KBM-7 (cell line): ENCODE measurements around the gene CTLA4.
"Not testable (repeated sequence)": the region's sequence is repeated elsewhere in the genome, so short reads cannot be mapped to it uniquely, and the experiment has no call there.

Experiments
- DNase-seq: peaks from one replicate; pipeline ENCODE4 v3.0.0-alpha.2; 2015
- in situ Hi-C: fragments of 300-500 bp; cut with MboI; formaldehyde crosslinking; loops from 2 replicates; pipeline ENCODE4 v1.14.3; 2020; ENCODE audit warnings: low sequenced_read_pairs, low pct_unique_long_range_greater_than_20kb, mixed read lengths

The CTLA4 gene

DNA sequence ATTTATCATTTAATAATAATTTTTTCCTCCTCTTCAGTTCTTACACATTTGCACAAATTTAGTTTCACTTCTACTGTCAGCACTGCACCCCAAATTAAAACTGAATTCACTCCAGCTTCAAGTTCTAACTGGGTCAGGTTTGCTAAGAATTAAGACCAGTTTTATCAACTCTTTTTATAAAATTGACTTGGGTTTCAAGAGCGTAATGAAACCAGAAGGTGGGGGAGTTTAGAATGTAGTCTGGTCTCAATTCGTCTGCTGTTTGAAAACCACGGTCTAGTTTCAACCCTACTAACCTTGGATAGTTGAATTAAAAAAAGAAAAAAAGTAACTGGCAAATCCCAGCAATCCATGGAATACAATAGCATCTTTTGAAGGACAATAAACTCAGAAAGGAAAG is 14.3 kb upstream of the CTLA4 start:
- in situ Hi-C loops, result no loop called here
- DNase-seq, result no peak

DNA sequence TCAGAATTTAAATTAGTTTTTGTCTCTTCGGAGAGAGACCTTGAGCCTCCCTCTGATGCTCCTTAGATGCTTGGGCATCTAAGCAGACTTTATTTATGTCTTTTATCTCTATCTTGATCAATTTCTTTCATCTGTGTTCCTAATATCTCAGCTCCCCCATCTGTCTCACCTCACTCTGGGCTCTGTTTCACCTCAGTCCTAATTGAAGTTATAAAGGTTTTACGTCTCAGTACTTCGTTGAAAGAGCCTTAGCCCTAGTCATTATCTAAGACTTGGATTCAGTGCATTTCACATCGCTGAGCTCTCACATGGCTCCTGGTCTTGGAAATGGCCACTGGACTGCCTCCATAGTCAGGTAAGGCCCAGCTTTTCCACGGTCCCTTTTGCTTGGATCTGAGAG is 13.8 kb upstream of the CTLA4 start:
- no peak for DNase-seq
- in situ Hi-C loops, result no loop called here

DNA sequence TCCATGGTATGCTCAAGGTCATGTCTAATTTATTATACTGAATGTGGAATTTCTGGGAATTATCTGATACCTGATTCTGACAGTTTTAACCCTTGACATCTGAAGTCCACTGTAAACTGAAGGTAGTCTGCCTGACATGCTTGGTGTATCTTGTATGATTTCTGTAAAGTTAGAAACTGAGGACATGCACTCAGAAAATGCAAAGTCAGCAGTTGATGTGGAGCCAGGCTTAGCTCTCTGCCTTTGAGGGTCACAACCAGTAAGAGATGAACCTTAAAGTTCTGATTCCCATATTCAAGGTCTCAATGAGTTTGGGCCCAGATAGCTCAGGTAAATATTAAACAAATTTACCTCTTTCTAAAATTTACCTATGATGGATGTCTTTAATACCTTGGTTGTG is 12.3 kb upstream of the CTLA4 start:
- in situ Hi-C loops, result no loop called here

DNA sequence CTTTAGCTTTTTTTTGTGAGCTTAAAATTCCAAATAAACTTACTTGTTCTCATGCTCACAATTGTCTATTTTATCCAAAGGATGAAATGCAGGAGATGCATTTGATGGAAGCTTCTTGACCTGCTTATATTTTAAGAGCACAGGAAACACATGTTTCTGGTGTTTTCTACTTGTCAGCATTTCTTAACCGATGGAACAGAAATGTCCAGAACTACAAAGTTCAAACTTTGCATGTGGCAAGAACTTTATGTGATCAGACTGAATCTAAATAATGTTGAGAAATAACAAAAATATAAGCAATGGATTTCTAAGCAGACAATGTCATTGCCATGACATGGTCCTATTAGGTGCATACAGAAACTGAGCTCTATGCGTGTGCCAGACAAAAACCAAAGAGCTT is 9.9 kb upstream of the CTLA4 start:
- in situ Hi-C loops, result no loop called here
- no peak for DNase-seq

More for the DNA sequence above, 12.3 kb upstream of the CTLA4 start:
- no peak for DNase-seq

DNA sequence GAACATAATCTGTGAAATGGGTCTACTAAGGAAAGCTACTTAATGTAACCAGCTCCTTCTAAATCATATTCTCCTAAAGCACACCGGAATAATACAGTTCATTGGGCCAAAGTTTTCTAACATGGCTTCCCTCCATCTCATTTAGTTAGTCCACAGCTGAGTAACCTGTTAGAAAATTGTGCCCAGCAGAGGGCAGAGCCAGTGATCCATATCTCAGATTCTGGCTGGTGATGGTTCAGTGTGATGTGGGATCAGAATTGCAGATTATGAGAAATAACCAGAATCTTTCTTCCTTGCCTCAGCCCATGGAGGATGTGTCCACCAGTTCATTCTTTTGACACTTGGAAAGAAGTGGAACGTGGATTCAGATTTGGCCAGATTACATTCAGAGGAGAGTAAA is 9.4 kb upstream of the CTLA4 start:
- in situ Hi-C loops, result no loop called here
- DNase-seq, result no peak

DNA sequence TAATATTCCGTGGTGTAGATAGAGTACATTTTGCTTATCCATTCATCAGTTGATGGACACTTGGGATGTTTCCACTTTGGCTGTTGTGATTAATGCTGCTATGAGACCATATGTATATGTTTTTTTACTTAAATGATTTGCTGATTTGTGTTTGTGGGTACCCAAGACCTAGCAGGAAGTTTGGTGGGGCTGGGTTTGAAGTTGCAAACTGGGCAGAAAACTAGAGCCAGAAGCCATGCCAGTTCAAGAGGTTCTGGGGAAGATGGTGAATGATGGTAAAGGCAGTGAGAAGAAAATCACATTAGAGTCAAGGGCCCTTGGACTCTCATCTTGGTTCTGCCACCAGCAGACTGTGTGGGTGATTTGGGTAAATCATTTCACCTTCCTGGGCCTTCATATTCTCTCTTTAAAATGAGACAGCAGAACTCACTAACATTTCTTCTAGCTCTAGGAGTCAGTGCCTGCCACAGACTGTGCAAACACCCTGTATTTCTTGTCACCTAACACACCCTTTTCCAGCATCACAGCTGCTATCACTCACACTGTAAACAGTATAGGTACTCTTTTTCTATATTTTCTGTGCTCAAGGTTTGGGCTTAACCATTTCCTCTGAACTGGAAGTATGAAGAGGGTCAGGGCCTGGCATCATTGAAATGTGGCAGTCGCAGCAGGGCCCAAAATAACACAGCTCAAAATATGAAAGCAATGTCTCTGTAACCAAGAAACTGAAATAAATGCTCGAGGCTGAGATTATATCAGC is 8.4 kb upstream of the CTLA4 start:
- no peak for DNase-seq
- in situ Hi-C loops, result no loop called here

DNA sequence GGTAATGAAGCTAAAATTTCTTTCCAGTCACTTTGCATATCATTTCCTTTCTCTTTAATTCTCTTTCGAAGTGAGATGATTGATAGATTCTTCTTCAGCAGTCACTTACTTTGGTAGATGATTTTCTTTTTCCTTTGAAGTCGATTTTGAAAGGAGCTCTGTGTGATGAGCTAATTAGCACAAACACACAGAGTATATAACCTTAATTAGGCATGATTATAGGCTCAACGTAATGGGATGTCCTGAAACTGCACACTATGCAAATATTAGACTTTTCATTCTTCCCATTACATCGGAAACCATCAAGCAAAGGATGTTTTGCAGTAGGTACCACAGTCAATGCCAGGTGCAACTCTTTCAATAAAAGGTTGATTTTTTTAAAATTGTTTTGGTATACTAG is 6.4 kb upstream of the CTLA4 start:
- in situ Hi-C loops, result no loop called here
- no peak for DNase-seq

DNA sequence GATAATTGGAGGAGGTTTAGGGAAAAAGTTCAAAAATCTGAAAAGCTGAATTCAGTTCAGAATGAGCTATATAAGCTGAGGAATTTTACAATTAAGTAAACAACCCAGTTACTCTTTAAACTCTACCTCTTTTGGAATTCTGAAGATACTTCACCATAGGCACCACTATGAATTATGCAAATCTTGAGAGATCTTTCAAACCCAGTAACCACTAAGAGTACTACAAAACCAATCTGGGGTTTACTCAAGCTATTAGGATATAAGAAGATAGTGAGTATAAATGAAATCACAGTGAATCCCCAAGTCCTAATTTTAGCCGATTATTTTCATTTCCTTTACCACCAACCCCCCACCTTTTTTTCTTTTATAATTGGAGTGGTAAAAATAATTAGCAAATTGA is 6.0 kb upstream of the CTLA4 start:
- no peak for DNase-seq

DNA sequence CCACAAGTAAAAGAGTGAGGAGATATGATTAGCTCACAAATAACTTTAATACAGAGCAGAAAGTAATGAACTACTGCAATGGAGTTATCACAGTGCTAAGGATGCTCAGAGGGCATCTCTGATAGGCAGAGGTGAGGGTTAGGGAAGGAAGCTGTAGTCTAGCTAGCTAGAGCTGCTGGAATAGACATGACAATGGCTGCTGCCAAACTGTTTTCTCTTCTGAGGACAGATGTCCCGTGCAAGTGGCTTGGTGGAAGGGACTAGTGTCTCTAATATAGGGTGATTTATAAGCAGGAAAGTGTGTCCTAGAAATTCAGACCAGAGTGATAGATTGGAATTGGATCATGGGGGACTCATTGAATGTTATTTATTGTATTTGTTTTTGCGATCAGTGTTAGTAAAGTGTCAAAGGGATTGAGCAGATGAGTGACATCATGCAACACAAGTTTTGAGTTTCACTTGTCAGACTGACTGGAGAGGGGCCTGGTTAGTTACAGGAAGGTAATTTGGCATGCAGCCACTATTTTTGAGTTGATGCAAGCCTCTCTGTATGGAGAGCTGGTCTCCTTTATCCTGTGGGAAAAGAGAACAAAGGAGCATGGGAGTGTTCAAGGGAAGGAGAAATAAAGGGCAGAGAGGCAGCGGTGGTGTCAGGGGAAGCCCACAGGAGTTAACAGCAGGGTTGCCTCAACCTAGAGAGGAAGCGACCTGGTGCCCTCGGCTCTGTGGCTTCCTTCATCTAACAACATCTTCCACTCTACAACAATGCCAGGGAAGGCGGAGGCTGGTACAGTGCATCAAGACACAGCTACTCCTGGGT is 1.9 kb downstream of the CTLA4 start:
- in situ Hi-C loops, result no loop called here
- DNase-seq, result no peak

More for the DNA sequence above, 6.0 kb upstream of the CTLA4 start:
- in situ Hi-C loops, result no loop called here

DNA sequence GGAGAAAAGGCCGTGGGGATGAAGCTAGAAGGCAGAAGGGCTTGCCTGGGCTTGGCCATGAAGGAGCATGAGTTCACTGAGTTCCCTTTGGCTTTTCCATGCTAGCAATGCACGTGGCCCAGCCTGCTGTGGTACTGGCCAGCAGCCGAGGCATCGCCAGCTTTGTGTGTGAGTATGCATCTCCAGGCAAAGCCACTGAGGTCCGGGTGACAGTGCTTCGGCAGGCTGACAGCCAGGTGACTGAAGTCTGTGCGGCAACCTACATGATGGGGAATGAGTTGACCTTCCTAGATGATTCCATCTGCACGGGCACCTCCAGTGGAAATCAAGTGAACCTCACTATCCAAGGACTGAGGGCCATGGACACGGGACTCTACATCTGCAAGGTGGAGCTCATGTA is 2.9 kb downstream of the CTLA4 start:
- in situ Hi-C loops, result no loop called here
- no peak for DNase-seq

DNA sequence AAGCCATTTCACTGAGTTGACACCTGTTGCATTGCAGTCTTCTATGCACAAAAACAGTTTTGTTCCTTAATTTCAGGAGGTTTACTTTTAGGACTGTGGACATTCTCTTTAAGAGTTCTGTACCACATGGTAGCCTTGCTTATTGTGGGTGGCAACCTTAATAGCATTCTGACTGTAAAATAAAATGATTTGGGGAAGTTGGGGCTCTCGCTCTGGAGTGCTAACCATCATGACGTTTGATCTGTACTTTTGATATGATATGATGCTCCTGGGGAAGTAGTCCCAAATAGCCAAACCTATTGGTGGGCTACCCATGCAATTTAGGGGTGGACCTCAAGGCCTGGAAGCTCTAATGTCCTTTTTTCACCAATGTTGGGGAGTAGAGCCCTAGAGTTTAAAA is 3.4 kb downstream of the CTLA4 start:
- in situ Hi-C loops, result no loop called here

DNA sequence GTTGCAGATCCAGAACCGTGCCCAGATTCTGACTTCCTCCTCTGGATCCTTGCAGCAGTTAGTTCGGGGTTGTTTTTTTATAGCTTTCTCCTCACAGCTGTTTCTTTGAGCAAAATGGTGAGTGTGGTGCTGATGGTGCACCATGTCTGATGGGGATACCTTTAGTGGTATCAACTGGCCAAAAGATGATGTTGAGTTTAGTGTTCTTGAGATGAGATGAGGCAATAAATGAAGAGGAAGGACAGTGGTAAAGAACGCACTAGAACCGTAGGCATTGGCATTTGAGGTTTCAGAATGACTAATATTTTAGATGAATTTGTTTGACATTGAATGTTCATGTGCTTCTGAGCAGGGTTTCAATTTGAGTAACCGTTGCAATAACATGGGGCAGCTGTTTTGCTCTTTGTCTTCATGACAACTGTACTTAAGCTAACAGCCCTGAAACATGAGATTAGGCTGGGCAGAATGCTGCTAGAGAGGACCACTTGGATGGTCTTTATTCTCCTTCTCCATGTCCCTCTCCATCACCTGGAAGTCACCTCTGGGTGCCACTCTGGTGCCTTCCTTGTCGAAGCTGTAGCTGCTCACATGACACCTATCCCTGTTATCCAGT is 3.9 kb downstream of the CTLA4 start:
- no peak for DNase-seq
- in situ Hi-C loops, result no loop called here

More for the DNA sequence above, 3.4 kb downstream of the CTLA4 start:
- DNase-seq, result no peak

DNA sequence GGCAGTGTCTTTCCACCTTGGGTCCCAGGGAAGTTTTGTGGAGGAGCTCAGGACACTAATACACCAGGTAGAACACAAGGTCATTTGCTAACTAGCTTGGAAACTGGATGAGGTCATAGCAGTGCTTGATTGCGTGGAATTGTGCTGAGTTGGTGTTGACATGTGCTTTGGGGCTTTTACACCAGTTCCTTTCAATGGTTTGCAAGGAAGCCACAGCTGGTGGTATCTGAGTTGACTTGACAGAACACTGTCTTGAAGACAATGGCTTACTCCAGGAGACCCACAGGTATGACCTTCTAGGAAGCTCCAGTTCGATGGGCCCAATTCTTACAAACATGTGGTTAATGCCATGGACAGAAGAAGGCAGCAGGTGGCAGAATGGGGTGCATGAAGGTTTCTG is 5.9 kb downstream of the CTLA4 start:
- DNase-seq, result no peak
- in situ Hi-C loops, result no loop called here

DNA sequence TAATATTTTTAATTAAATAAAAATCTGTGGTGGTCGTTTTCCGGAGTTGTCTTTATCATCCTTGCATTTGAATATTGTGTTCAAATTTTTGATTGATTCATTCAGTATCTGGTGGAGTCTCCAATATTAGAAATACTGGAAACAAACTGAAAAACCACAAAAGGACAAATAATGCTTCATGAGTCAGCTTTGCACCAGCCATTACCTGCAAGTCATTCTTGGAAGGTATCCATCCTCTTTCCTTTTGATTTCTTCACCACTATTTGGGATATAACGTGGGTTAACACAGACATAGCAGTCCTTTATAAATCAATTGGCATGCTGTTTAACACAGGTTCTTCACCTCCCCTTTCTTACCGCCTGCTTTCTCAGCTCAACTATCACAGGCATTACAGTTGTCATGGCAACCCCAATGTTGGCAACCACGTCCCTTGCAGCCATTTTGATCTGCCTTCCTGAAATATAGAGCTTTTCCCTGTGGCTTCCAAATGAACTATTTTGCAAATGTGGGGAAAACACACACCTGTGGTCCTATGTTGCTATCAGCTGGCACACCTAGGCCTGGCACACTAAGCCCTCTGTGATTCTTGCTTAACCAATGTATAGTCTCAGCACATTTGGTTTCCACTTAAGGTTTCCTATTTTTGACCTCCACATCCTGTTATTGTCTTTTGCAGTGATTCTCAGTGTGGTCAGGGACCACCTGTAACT is 6.5 kb downstream of the CTLA4 start:
- in situ Hi-C loops, result no loop called here
- no peak for DNase-seq

DNA sequence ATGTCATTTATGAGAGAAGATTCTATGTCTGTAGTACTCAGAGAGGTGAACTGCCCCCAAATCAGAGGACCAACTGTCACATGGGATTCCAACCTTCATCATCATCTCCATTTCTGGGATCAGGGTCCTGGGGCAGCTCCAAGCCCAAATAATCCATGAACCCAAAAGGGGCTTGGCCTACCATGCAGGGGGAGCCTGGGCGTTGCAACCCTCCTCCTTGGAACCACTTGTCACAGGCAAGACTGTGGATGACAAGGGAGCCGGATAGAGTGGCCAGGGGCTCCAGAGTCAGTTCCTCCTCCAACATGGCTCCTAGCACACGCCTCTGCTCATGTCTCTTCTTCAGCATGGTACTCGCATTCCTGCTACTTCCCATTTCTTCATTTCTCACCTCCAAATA is 7.9 kb downstream of the CTLA4 start:
- in situ Hi-C loops, result no loop called here

DNA sequence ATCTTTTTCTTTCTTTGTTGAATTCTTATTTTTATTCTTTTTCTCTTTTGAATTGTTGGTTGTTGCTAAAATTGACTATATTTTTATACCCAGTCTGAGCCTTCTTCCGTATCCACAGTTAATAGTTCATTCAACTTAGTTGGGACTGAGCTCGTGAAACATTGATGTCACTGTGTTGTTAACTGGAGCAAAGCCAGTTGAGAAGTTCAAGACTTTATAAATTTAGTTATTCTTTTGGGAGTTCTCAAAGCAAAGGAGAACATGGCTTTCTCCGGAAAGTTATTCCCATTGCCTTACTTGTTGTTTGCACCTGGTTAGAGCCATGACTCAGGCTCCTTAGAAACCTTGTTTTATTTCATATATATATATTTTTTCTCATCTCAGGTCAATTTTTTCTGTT is 8.8 kb downstream of the CTLA4 start:
- in situ Hi-C loops, result no loop called here
- no peak for DNase-seq

More for the DNA sequence above, 7.9 kb downstream of the CTLA4 start:
- no peak for DNase-seq

DNA sequence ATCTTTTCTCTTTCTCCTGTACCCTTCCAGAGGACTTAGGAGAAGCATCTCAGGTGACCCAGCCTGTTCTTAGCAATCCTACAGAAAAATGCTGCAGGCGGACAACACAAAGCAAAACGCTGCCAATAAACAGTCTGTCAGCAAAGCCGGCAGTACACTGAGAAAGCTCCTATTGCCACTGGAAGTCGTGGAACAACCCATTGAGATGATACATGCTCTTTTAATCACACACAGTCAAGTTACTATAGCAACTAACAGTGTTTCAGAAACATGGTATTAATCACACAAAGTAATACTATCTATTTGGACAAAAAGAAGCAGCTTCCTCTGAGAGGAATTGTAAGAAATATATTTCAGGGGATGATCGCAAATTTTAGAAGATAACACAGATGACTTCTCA is 10.5 kb downstream of the CTLA4 start:
- in situ Hi-C loops, result no loop called here
- DNase-seq, result no peak

DNA sequence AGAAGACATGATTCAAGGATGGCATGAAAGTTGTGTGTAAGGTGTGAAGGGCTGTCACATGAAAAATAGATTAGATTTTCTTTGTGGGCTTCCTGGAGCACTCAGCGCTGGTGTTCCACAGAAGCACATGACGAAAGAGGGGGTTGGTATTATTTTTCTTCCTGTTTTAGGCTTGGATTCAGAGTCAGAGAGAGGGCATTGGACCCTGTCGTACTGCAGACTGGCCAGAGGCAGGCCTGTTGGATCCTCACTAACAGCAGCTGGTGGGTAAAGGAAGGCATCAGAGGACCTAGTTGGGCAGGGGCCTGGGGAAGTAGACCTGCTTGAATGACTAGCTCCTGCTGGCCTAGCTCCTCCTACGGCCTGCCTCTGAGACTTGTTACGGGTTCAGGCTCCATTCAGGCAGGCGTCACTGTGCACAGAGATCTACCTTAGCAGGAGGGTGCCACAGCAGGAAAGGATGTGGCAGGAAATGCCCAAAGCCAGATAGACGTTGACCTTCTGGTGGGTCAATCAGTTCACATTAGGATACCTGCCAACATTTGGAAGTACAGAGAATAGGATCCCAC is 13.1 kb downstream of the CTLA4 start:
- in situ Hi-C loops, result no loop called here
- no peak for DNase-seq

DNA sequence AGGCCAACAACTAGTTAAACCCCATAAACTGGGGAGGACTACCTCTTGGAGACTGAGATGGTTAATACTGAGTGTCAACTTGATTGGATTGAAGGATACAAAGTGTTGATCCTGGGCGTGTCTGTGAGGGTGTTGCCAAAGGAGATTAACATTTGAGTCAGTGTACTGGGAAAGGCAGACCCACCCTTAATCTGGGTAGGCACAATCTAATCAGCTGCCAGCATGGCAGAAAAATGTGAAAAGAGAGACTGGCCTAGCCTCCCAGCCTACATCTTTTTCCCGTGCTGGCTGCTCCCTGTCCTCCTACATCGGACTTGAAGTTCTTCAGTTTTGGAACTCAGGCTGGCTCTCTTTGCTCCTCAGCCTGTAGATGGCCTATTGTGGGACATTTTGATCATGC is 13.6 kb downstream of the CTLA4 start:
- in situ Hi-C loops, DNase-seq: not testable (repeated sequence)
